ENCODE measurements around the gene CLEC11A.

GRCh38 chr19:50725911-50726230 lies 2.7 kb downstream of the CLEC11A start:
- TF ChIP-seq, protein P1, sequence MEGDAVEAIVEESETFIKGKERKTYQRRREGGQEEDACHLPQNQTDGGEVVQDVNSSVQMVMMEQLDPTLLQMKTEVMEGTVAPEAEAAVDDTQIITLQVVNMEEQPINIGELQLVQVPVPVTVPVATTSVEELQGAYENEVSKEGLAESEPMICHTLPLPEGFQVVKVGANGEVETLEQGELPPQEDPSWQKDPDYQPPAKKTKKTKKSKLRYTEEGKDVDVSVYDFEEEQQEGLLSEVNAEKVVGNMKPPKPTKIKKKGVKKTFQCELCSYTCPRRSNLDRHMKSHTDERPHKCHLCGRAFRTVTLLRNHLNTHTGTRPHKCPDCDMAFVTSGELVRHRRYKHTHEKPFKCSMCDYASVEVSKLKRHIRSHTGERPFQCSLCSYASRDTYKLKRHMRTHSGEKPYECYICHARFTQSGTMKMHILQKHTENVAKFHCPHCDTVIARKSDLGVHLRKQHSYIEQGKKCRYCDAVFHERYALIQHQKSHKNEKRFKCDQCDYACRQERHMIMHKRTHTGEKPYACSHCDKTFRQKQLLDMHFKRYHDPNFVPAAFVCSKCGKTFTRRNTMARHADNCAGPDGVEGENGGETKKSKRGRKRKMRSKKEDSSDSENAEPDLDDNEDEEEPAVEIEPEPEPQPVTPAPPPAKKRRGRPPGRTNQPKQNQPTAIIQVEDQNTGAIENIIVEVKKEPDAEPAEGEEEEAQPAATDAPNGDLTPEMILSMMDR (IDR thresholded peaks at IDR 0.05; ENCODE audit: low read depth, low read length, poor library complexity, severe bottlenecking), result no peak
- no peak for TF ChIP-seq EZH2phosphoT487 (IDR thresholded peaks at IDR 0.05; ENCODE audit: borderline replicate concordance, low read length)
